CD1c-positive myeloid dendritic cell (primary cell): ENCODE data around the gene LEF1.

ENCODE experiments used
- DNase-seq: peaks from one replicate; pipeline ENCODE4 v3.0.0-alpha.2; 2016; ENCODE audit errors: extremely low spot score

The LEF1 gene

GRCh38 chr4:108168671-108169523, at the start of gene LEF1:
Gene LEF1 (minus strand): TSS chr4:108168932. CDS start chr4:108167767, 1,165 bp downstream.
- peak; percentile 10 for DNase-seq

- DNase-seq: no peak
Measured at GRCh38 chr4:108216510-108216909, 47.8 kb upstream of the LEF1 start.

DNA sequence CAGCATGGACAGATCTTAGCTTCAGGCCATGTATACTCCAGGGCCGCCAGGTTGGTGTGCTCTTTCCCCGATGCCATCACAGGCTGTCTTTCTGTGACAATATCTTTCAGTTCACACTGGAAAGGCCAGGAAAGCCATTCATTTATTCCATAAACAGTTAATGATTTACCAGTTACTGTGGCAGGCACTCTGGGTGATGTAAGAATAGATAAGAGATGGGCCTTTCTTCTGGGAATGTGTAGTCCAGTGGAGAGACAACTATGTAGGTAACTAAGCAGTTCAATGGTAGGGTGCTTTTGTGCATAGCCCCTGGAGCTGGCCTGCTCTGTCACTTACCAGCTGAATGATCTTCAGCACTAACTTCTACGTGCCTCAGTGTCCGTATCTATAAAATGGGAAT, 46.3 kb upstream of the LEF1 start:
- no peak for DNase-seq

GRCh38 chr4:108213723-108214122, 45.0 kb upstream of the LEF1 start:
- DNase-seq: no peak

DNA sequence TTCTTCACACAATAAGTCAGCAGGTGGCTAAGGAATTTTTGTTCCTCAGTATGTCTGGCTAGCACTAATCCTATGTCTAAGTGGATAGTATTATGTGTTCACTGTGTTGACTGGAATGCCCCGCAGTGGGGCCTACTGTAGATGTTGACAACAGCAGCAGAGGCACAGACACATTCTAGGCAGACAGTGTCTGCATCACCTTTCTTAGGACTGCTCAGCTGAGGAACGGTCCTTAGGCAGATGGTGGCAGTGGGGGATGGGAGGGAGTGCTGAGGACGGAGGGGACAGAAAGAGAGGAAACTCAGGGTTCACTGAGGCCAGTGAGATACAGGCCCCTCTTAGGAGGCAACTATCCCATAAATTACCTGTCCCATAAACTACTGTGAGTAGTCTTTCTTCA, 44.6 kb upstream of the LEF1 start:
- DNase-seq: no peak

GRCh38 chr4:108210989-108211835, 42.5 kb upstream of the LEF1 start:
- DNase-seq: no peak

DNA sequence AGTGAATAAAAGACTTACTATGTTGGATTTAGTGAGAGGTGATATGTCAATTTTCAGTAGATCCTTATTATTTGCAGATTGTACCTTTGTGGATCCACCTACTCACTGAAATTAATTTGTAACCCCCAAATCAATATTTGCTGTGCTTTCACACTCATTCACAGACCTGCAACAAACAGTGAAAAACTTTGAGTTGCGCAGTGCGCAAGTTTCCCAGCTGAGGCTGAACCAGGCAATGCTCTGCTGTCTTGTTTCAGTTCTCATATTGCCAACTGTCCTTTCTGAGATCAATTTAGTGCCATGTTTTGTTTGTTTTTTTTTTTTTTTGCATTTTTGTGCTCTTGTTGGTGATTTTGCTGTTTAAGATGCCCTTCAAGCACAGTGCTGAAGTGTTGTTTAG, 40.8 kb upstream of the LEF1 start:
- DNase-seq: no peak

DNA sequence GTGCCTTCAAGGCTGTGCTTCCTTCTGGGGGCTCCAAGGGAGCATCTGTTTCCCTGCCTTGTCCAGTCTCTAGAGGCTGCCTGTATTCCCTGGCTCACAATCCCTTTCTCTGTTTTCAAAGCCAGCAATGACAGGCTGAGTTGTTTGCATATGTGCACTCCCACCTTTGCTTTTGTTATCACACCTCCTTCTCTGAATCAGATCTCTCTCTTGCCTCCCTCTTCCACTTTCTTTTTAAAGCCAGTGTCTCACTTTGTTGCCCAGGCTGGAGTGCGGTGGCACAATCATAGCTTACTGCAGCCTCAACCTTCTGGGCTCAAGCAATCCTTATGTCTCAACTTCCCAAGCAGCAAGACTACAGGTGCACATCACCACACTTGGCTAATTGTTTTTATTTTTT, 37.1 kb upstream of the LEF1 start:
- no peak for DNase-seq

DNA sequence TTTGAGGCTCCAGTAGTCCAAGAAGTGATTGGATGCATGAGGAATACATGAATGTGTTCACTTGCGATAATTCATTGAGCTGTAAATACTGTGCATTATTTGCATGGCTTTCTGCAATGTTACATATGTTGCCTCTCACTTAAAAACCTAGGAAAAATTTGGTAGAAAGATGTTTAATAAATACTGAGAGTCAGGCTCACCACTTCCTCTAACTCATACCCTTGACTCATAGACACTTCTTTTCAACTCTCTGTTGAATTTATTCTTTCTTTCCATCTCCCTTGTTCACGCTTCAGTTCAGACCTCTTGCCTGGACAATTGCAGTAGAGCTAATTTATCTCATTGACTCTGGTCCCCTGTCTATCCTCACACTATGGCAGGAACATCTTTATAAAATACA, 35.8 kb upstream of the LEF1 start:
- DNase-seq: no peak

DNA sequence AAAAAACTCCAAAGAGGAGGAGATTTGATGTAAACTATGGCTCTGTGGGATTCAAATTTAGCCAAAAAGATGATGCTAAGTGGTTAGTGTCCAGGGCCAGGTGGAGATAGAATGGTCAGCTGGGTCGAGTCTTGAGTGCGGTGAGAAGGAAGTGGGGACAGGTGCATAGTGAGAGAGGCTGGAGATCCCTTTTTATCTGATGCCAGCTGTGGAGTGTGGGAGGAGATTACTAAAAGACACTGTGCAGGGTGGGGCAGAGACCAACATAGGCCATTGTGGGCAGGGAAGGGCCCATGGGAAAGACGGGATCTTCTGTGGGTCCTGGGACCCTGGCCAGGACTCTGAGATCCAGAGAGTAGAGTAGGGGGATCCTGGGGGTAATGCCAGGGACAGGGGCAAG, 34.6 kb upstream of the LEF1 start:
- no peak for DNase-seq

GRCh38 chr4:108201774-108202173, 33.0 kb upstream of the LEF1 start:
- DNase-seq: no peak

DNA sequence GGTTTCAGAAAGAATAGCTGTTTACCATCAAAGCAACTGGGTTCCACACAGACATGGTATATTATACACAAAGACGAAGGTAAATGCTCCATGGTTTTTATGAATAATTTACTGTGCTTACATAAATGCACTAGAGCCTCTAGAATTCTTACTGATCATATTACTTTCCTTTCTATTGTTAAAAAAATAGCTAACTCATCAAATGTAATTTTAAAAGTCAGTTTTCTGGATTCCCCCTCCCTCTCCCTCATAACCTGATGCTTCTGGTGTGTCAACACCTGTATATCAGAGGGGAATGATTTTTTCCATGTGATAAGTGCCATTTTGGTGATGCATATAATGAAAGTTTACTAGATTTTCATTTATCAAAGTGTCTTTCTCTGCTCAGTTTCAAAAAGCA, 31.1 kb upstream of the LEF1 start:
- DNase-seq: no peak

- DNase-seq: no peak
Measured at GRCh38 chr4:108193886-108194672, 25.3 kb upstream of the LEF1 start.

DNA sequence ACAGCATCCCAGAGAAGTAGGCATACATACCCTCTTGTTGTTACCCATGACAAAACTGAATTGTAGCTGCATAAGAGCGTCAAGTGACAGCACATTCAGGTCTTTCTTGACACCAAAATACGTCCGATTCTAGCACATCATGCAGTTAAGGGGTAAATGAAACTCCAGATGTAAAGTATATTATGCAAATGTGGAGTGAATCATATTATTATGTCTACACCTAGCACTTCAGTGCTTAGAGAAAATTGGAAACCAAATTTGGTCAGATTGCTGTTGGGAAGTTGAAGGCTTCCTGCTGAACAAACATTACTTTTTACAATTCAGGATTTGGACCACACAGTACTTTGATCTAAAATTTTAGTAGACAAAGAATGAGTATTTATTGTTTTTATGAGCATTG, 24.2 kb upstream of the LEF1 start:
- no peak for DNase-seq

- no peak for DNase-seq
Measured at GRCh38 chr4:108192056-108192455, 23.3 kb upstream of the LEF1 start.

DNA sequence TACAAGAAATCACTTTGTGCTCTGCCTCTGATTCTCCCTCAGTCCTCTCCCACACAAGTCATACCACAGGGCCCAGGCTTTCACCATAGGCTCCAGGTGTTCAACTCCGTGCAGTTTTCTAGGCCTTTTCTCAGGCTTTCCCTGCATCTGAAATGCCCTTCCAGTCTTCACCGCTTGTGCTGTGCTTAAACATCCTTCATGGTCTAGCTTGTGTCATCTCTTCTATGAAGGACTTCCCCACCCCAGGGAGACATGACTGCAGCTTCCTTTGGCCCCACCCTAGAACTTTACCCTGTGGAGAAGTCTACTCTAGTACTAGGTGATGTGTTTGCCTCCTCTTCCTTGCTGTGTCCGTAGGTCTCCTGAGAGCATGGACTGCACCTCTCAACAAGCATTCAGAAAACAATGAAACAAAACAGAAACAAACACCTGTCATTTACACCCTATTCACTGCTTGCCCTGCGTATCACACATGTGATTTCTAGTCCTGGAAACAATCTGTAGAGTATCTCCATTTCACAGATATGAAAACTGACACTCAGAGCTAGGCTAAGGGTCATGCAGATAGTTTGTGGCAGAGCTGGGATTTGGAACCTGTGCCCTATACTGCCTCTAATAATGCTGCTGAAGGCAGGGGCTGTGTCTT, 22.7 kb upstream of the LEF1 start:
- no peak for DNase-seq

DNA sequence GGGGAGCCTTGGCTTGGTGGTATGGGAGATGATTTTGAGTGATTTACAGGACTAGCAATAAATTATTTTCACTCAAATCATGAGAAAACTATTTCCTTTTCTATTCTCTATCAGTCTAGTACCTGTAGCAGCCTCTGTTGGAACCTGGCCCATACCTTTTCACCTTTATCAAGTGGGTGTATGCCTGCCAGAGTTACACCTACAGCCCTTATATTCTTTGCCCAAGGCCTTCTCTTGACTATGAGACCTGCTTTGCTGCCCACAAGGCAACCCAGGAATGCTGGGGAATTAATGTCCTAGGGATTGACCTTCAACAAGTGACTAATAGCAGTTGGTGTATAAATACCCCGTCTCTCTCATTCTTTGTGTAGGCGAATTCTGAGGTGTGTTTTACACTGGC, 20.0 kb upstream of the LEF1 start:
- no peak for DNase-seq

- no peak for DNase-seq
Measured at GRCh38 chr4:108185252-108185651, 16.5 kb upstream of the LEF1 start.

- DNase-seq: no peak
Measured at GRCh38 chr4:108184453-108185049, 15.8 kb upstream of the LEF1 start.

DNA sequence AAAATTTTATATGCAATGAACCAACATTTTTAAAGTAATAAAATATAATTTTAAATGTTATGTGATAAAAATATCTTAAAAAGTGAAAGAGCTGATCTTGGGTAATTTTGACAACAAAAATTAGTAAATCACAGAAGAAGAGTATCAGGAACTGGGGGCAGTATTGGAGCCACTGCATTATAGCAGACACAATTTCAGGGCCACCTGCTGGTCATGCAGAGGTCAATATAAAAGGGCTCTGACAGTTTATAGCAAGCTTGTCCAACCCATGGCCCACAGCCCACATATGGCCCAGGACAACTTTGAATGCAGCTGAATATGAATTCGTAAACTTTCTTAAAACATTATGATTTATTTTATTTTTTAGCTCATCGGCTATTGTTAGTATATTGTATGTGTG, 13.0 kb upstream of the LEF1 start:
- no peak for DNase-seq

- no peak for DNase-seq
Measured at GRCh38 chr4:108180513-108180912, 11.8 kb upstream of the LEF1 start.
